HEK293 (cell line): ENCODE measurements around the gene DPYD.

Experiments used
- BCL11A ChIP-seq: fragments of 450-650 bp; formaldehyde crosslinking; IDR thresholded peaks from 2 replicates; pipeline ENCODE4 v1.5.1; 2016; ENCODE audit warnings: low read depth, missing biosample characterization, missing genetic modification characterization
- PRDM2 ChIP-seq: fragments of 450-650 bp; formaldehyde crosslinking; IDR thresholded peaks from 2 replicates; pipeline ENCODE4 v1.5.1; 2016; ENCODE audit warnings: missing biosample characterization, missing genetic modification characterization, borderline replicate concordance
- ZNF248 ChIP-seq: fragments of 450-650 bp; formaldehyde crosslinking; IDR thresholded peaks from 2 replicates; pipeline ENCODE4 v1.5.1; 2017; ENCODE audit warnings: missing biosample characterization, missing genetic modification characterization
- ZNF324 ChIP-seq: fragments of 450-650 bp; formaldehyde crosslinking; IDR thresholded peaks from 2 replicates; pipeline ENCODE4 v1.5.1; 2016; ENCODE audit warnings: missing biosample characterization, missing genetic modification characterization
- ZNF558 ChIP-seq: fragments of 450-650 bp; formaldehyde crosslinking; IDR thresholded peaks from 2 replicates; pipeline ENCODE4 v1.5.1; 2016; ENCODE audit warnings: missing biosample characterization, missing genetic modification characterization

- TF ChIP-seq BCL11A (no peak), ZNF324 (tag by site-specific recombination) (no peak), ZNF558 (no peak), PRDM2 (tag by site-specific recombination) (no peak), ZNF248 (no peak)
Measured at GRCh38 chr1:97758541-97759057, 162.2 kb downstream of the DPYD start.
